Astrocyte (in vitro differentiated cells and primary cell): ENCODE data around the gene PPFIA3. TPM values are rescaled to one million over a fixed set of nuclear protein-coding genes. Genes with fewer than 3 reads are reported as not detected.

Experiments used
- DNase-seq: peaks from one replicate; pipeline ENCODE4 v3.0.0-alpha.2; 2010; ENCODE audit warnings: low read depth
- FAIRE-seq: peaks from 2 replicates; lab custom pipeline; 2011; peaks lifted over from hg19 to GRCh38; lab: Jason Lieb, UNC
- H2AFZ ChIP-seq: 2 replicates; pipeline ENCODE4 v1.6.0; 2012; ENCODE audit warnings: low read depth, low read length, inconsistent platforms
- H3K27ac ChIP-seq: 2 replicates; pipeline ENCODE4 v1.5.1; 2011; ENCODE audit warnings: low read depth, low read length, inconsistent platforms
- H3K27me3 ChIP-seq: 2 replicates; pipeline ENCODE4 v1.6.0; 2011; ENCODE audit warnings: low read length, inconsistent platforms; ENCODE audit not compliant: insufficient read depth
- H3K36me3 ChIP-seq: 2 replicates; pipeline ENCODE4 v1.5.1; 2011; ENCODE audit warnings: low read length, inconsistent platforms; ENCODE audit not compliant: insufficient read depth
- H3K4me1 ChIP-seq: 2 replicates; pipeline ENCODE4 v1.5.1; 2011; ENCODE audit warnings: low read length, inconsistent platforms; ENCODE audit not compliant: insufficient read depth
- H3K4me2 ChIP-seq: 2 replicates; pipeline ENCODE4 v1.6.0; 2012; ENCODE audit warnings: low read length, inconsistent platforms
- H3K4me3 ChIP-seq: 2 replicates; pipeline ENCODE4 v1.5.1; 2011; ENCODE audit warnings: low read depth, mild to moderate bottlenecking, low read length, inconsistent platforms; ENCODE audit not compliant: insufficient read depth
- H3K79me2 ChIP-seq: 2 replicates; pipeline ENCODE4 v1.6.0; 2012; ENCODE audit warnings: mild to moderate bottlenecking, low read length, inconsistent platforms; ENCODE audit not compliant: insufficient read depth
- H3K9ac ChIP-seq: 2 replicates; pipeline ENCODE4 v1.6.0; 2012; ENCODE audit warnings: mild to moderate bottlenecking, low read length, inconsistent platforms
- H3K9me3 ChIP-seq: 2 replicates; pipeline ENCODE4 v1.5.1; 2012; ENCODE audit warnings: low read depth, mild to moderate bottlenecking, low read length, inconsistent platforms; ENCODE audit not compliant: insufficient read depth
- H4K20me1 ChIP-seq: 2 replicates; pipeline ENCODE4 v1.6.0; 2012; ENCODE audit warnings: low read length, inconsistent platforms; ENCODE audit not compliant: insufficient read depth
- H3K27ac Mint-ChIP-seq: one replicate; pipeline ENCODE4 v1.8.0; 2021; ENCODE audit warnings: mild to moderate bottlenecking, mixed read lengths; ENCODE audit not compliant: unreplicated experiment
- H3K27me3 Mint-ChIP-seq: one replicate; pipeline ENCODE4 v1.8.0; 2021; ENCODE audit warnings: low read depth, mixed read lengths; ENCODE audit not compliant: unreplicated experiment
- H3K36me3 Mint-ChIP-seq: one replicate; pipeline ENCODE4 v1.8.0; 2021; ENCODE audit warnings: low read depth, mixed read lengths; ENCODE audit not compliant: unreplicated experiment
- H3K4me1 Mint-ChIP-seq: one replicate; pipeline ENCODE4 v1.8.0; 2021; ENCODE audit warnings: low read depth, mixed read lengths; ENCODE audit not compliant: unreplicated experiment
- H3K4me3 Mint-ChIP-seq: one replicate; pipeline ENCODE4 v1.8.0; 2021; ENCODE audit warnings: mild to moderate bottlenecking, moderate library complexity, mixed read lengths; ENCODE audit not compliant: unreplicated experiment
- H3K9me3 Mint-ChIP-seq: one replicate; pipeline ENCODE4 v1.8.0; 2021; ENCODE audit warnings: mild to moderate bottlenecking, mixed read lengths; ENCODE audit not compliant: unreplicated experiment
- CTCF ChIP-seq: IDR thresholded peaks from 2 replicates; pipeline ENCODE4 v1.5.1; 2011; ENCODE audit warnings: low read depth, mild to moderate bottlenecking, inconsistent platforms, low read length, moderate library complexity; ENCODE audit not compliant: insufficient read depth
- EZH2 ChIP-seq: IDR thresholded peaks from 2 replicates; pipeline ENCODE4 v1.6.1; 2012; ENCODE audit warnings: mild to moderate bottlenecking, low read length, inconsistent platforms; ENCODE audit not compliant: insufficient read depth
- total RNA-seq: library from RNA; stranded (reverse); gene quantifications from 2 replicates; pipeline ENCODE4 v1.2.1, GENCODE V29; 2021

The PPFIA3 gene
- total RNA-seq, 1 donor from 2014 or later: 9.2 TPM

- TF ChIP-seq CTCF: no peak
- Mint-ChIP-seq H3K36me3 (peaks cover 27% of the 10 kb centered on the region), H3K27me3 (peaks cover 5% of the 10 kb centered on the region), H3K4me3 (no peak overlapping the region), H3K9me3 (peaks cover 2% of the 10 kb centered on the region), H3K4me1 (peaks cover 1% of the 10 kb centered on the region), H3K27ac (no peak overlapping the region)
- Histone ChIP-seq H3K36me3 (no peaks in the 10 kb centered on the region), H3K4me2 (no peak overlapping the region), H2AFZ (no peak overlapping the region), H3K9ac (no peak overlapping the region), H4K20me1 (no peaks in the 10 kb centered on the region), H3K4me1 (no peaks in the 10 kb centered on the region), H3K27ac (no peak overlapping the region), H3K9me3 (no peaks in the 10 kb centered on the region), H3K79me2 (no peaks in the 10 kb centered on the region), H3K27me3 (no peaks in the 10 kb centered on the region), H3K4me3 (no peak overlapping the region)
- FAIRE-seq: no peak
- DNase-seq: no peak
Observed at GRCh38 chr19:49136771-49137171, 17.4 kb downstream of the PPFIA3 start.

- Mint-ChIP-seq H3K9me3 (no peaks in the 10 kb centered on the region), H3K4me3 (peak overlapping the region; percentile 10), H3K4me1 (peaks cover 6% of the 10 kb centered on the region), H3K27ac (no peak overlapping the region), H3K36me3 (peaks cover 14% of the 10 kb centered on the region), H3K27me3 (peaks cover 6% of the 10 kb centered on the region)
- H3K4me1 ChIP-seq: no peaks in the 10 kb centered on the region
- no peaks in the 10 kb centered on the region for H3K36me3 ChIP-seq
- H3K4me2 ChIP-seq: no peak overlapping the region
- no peak overlapping the region for H3K27ac ChIP-seq
- no peak overlapping the region for H3K4me3 ChIP-seq
- TF ChIP-seq CTCF (no peak), EZH2 (no peak)
- no peak for FAIRE-seq
- DNase-seq: no peak
- no peaks in the 10 kb centered on the region for H4K20me1 ChIP-seq
- no peaks in the 10 kb centered on the region for H3K79me2 ChIP-seq
- H2AFZ ChIP-seq: no peak overlapping the region
- H3K27me3 ChIP-seq: no peaks in the 10 kb centered on the region
- no peak overlapping the region for H3K9ac ChIP-seq
- no peaks in the 10 kb centered on the region for H3K9me3 ChIP-seq
Observed at GRCh38 chr19:49140951-49141350, 21.6 kb downstream of the PPFIA3 start.

- H3K4me1 Mint-ChIP-seq: peaks cover 6% of the 10 kb centered on the region
- Histone ChIP-seq H3K4me2 (no peak overlapping the region), H3K9ac (no peak overlapping the region), H4K20me1 (no peaks in the 10 kb centered on the region), H3K9me3 (no peaks in the 10 kb centered on the region), H3K36me3 (no peaks in the 10 kb centered on the region), H3K27ac (no peak overlapping the region), H3K4me1 (no peaks in the 10 kb centered on the region), H2AFZ (no peak overlapping the region), H3K79me2 (no peaks in the 10 kb centered on the region), H3K27me3 (no peaks in the 10 kb centered on the region), H3K4me3 (no peak overlapping the region)
- peaks cover 6% of the 10 kb centered on the region for H3K27me3 Mint-ChIP-seq
- FAIRE-seq (no peak), DNase-seq (no peak)
- H3K4me3 Mint-ChIP-seq: peak overlapping the region; percentile 10
- no peaks in the 10 kb centered on the region for H3K9me3 Mint-ChIP-seq
- TF ChIP-seq EZH2 (no peak), CTCF (no peak)
- peaks cover 10% of the 10 kb centered on the region for H3K36me3 Mint-ChIP-seq
- H3K27ac Mint-ChIP-seq: no peak overlapping the region
Observed at GRCh38 chr19:49141352-49141751, 22.0 kb downstream of the PPFIA3 start.
